T-helper 1 cell (primary cell): ENCODE results near the gene CLDN1.

Experiments used
- DNase-seq, 5 donors: peaks; one replicate each; pipeline ENCODE4 v3.0.0-alpha.2; 2012 to 2020
- total RNA-seq, 4 donors: gene quantifications; one replicate each; lab custom pipeline; 2026; lab: John Stamatoyannopoulos, UW

The CLDN1 gene
- 0 to 0.39 (median 0.06) reads per million in 4 donors for total RNA-seq

GRCh38 chr3:190321789-190322603 lies at the start of gene CLDN1:
CLDN1 (minus strand) TSS chr3:190322446; CDS start chr3:190322206, 240 bp downstream.
- DNase-seq = peak; percentile 50 to 63 (median 55)

GRCh38 chr3:190371152-190371551 lies 48.9 kb upstream of the CLDN1 start:
- DNase-seq = no peak

DNA sequence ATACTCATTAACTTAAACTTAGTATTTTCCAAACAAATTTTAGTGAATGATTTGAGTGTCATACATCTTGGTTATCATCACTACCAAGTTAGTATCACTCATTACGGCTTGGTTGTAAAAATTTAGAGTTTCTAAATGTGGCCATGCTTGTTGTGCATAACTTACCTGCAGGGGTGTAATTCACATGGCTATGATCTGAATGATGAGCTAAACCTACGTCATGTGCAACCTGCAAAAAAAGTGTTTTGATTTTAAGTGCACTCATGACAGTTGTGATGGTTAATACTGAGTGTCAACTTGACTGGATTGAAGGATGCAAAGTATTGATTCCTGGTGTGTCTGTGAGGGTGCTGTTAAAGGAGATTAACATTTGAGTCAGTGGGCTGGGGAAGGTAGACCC lies 48.1 kb upstream of the CLDN1 start:
- DNase-seq = no peak

GRCh38 chr3:190369668-190370295 lies 47.5 kb upstream of the CLDN1 start:
- no peak for DNase-seq

DNA sequence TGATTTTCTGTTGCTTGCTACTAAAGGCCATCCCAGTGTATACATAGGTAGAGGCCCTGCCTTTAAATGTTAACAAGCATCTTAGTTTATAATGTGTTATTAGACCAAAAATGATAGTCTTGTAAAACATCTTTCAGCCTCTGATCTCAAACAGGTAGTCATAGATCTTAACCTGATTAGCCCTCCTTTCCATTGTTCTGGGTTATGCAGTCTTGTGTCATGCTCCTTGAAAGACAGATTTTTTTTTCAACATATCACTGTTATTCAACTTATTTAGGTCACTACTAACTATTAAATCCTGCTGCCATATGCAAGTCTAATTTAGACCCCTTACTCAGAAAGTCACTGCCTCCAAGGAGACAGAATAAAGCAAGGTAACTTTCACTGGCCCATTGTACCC lies 46.6 kb upstream of the CLDN1 start:
- no peak for DNase-seq

DNA sequence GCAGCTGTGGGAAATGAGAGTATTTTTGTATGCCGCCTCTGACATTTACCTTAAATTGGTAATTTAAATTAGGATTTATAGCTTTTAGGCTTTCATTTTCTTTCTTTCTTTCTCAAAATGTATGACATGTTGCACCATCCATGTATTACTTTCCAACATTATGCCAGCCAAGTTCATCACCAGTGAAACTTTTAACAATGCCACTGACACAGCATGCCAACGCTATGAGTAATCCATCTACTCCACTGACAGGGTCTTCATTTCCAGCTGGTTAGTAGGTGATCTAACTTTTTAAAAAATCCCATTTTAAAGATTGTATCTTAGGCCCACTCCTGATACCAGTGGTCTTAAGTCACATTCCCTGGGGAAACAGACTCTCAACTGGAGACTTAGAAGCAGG lies 43.9 kb upstream of the CLDN1 start:
- no peak for DNase-seq

- DNase-seq = no peak
Measured at GRCh38 chr3:190362258-190362657, 40.0 kb upstream of the CLDN1 start.

DNA sequence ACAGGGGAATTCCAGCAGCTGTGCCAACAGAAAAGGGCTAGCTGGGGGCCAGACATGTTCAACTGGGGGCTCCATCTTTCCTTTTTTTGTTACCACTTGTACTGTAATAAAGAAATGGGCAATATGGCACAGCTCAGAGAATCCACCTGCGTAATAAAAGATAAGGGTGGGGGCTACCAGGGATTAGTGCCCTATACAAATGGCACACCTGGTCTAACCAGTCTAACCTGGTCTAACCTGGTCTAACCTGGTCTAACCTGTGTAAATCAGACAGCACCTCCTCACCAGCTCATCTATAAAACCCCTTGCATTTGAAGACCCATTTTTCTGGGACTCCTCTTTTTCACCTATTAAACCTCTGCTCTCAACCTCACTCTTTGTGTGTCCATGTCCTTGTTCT lies 39.5 kb upstream of the CLDN1 start:
- DNase-seq = no peak

DNA sequence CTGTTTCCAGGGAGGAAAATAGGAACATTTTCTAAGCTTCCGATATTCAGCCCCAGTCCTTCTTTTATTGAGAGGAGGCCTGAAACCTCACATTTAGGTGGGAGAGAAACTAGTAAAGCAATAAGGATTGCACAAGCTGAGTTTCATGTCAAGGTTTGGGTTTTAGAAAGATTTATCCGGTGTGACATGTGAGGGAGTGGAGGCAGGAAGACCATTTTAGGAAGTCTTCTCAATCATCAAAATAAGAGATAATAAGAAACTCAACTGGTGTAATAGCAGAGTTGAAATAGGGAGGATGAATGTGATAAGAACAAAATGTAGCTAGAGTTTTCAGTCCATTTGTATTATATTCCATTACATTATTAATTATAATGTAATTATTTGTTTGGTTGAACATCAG lies 38.0 kb upstream of the CLDN1 start:
- DNase-seq = no peak

- DNase-seq = no peak
Measured at GRCh38 chr3:190359813-190360212, 37.6 kb upstream of the CLDN1 start.

DNA sequence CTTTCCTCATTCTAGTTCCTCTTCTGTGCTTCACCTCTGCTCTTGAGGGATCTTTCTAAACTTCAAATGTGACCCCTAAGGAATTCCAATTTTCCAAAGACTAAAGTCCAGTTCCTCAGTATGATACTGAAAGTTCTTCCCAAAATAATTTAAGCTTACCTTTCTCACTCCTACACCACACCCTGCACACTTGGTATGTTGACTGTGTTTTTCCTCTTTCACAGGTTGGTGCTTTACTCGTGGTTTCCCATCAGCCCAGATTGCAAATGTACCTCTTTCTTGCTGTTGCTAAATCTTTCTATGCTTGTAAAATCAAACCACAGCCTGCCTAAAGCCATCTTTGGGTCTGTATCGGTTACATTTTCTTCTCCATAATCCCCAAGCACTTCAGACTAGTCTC lies 35.2 kb upstream of the CLDN1 start:
- DNase-seq = no peak

- no peak for DNase-seq
Measured at GRCh38 chr3:190356246-190356645, 34.0 kb upstream of the CLDN1 start.

GRCh38 chr3:190352861-190353457 lies 30.7 kb upstream of the CLDN1 start:
- no peak for DNase-seq

GRCh38 chr3:190346541-190346940 lies 24.3 kb upstream of the CLDN1 start:
- DNase-seq = no peak

GRCh38 chr3:190345878-190346277 lies 23.6 kb upstream of the CLDN1 start:
- no peak for DNase-seq

DNA sequence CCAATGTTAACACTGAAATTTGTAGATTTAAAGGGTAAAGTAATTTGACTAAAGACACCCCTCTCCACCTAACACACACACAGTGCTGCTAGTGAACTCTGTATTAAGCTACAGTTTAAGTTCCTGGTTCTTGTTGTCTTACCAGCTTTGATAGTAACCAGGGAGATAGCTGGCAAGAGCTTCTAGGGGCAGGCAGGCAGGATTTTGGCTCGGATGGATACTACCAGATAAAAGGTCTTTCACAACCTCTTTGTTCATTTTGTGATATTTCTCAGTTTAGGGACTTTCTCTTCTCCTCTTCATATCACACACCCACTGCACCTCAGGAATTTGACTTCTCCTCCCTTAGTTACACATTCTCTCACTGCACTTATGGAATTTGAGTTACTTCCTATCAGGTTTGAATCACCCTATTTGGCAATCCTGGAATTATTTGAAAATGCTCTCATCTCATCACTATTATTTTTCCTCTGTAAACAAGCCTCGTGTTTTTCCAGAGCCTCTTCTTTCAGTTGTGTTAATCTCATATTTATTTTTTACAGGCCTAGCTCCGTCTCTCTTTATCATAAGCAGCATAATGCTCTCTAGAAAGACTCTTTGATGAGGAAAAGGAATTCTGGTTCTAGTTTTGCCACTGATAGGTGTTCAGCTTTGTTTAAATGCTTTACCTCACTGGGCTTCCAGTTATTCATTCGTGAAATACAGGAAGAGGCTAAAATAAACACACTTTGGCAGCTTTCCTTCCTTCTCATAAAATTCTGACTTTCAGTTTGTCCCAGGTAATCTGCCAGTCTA lies 23.0 kb upstream of the CLDN1 start:
- no peak for DNase-seq

- no peak for DNase-seq
Measured at GRCh38 chr3:190340071-190340470, 17.8 kb upstream of the CLDN1 start.

DNA sequence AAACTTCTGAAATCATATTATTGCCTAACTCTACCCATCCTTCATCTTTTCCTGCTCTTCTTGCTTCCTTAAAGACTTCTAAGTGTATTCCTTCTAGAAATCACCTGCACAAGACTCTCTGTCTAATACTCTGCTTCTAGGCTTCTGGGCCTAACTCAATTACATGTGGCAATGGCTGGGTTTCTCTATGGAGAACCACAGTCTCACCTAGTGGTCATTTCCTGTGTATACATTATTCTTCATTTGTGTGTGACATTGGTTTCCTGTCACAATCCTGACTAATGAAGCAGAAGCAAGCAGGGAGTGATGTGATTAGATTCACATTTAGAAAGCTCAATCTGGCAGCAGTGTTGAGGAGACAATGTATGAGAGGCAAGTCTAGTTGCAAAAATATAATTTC lies 16.9 kb upstream of the CLDN1 start:
- DNase-seq = peak in 1 of 5 donors; percentile 4

DNA sequence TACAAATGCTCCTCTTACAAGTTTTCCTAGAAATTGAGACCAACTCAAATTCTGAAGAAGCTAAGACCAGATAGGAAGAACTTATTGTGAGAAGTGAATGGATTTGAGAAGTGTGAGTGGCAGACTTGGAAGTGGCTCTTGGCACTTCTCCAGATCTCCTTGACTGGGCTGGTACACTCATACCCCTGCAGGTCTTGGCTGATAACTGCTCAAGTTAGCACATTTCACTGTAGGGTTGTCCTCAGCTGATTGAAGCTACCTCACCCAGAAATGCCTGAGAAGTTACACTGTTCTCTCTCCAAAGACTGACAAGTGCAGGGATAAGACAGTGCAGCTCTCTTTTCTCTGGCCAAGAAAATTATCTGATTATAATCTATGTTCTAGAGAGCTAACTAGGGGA lies 16.5 kb upstream of the CLDN1 start:
- no peak for DNase-seq

DNA sequence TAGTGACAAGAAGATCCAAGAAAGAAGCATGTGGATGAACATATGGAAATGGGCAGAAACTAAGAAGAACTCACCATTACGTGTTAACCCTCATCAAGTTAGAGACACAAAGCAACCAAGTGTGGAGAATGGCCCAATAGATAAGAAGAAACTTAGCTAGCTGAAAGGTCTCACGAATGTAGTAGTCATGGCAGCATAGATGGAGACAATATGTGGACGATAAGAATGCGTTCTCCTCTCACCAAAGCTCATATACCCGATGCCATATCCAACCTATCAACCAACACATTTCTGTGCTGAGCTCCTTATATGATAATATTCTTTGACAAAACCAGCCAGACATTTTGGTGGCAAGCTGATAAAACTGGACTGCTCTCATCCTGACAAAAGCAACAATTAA lies 15.1 kb upstream of the CLDN1 start:
- DNase-seq = no peak

- DNase-seq = no peak
Measured at GRCh38 chr3:190336516-190337189, 14.4 kb upstream of the CLDN1 start.

GRCh38 chr3:190333961-190334360 lies 11.7 kb upstream of the CLDN1 start:
- DNase-seq = no peak
